Activated naive CD4-positive, alpha-beta T cell treated with Interleukin-2 at 50 U/mL for 16 hours (primary cell): ENCODE results near the gene PHYKPL.
"Not testable (repeated sequence)": the region's sequence is repeated elsewhere in the genome, so short reads cannot be mapped to it uniquely, and the experiment has no call there.

Source experiments
- DNase-seq: peaks from one replicate; pipeline ENCODE4 v3.0.0-alpha.2; 2020

Gene PHYKPL

GRCh38 chr5:178238711-178239592, 6.3 kb upstream of the PHYKPL start:
- no peak for DNase-seq

GRCh38 chr5:178238313-178238635, 5.7 kb upstream of the PHYKPL start:
- DNase-seq, result no peak

GRCh38 chr5:178237431-178238312, 5.1 kb upstream of the PHYKPL start:
- no peak for DNase-seq

- DNase-seq, result no peak
Observed at GRCh38 chr5:178236679-178237078, 4.1 kb upstream of the PHYKPL start.

GRCh38 chr5:178236126-178236525, 3.5 kb upstream of the PHYKPL start:
- DNase-seq, result no peak

- DNase-seq, result no peak
Observed at GRCh38 chr5:178235588-178235974, 3.0 kb upstream of the PHYKPL start.

GRCh38 chr5:178234750-178235587, 2.4 kb upstream of the PHYKPL start:
- peak; percentile 76 for DNase-seq

- no peak for DNase-seq
Observed at GRCh38 chr5:178234121-178234749, 1.6 kb upstream of the PHYKPL start.

- DNase-seq, result no peak
Observed at GRCh38 chr5:178232920-178233429, 373 bp upstream of the PHYKPL start.

GRCh38 chr5:178231539-178232123, 971 bp downstream of the PHYKPL start:
- DNase-seq, result no peak

GRCh38 chr5:178230879-178231538, 1.6 kb downstream of the PHYKPL start:
- DNase-seq, result no peak

GRCh38 chr5:178229861-178230260, 2.7 kb downstream of the PHYKPL start:
- DNase-seq, result no peak

GRCh38 chr5:178229111-178229510, 3.5 kb downstream of the PHYKPL start:
- not testable (repeated sequence) for DNase-seq

GRCh38 chr5:178228609-178229008, 4.0 kb downstream of the PHYKPL start:
- no peak for DNase-seq

GRCh38 chr5:178227929-178228328, 4.7 kb downstream of the PHYKPL start:
- no peak for DNase-seq

- DNase-seq, result no peak
Observed at GRCh38 chr5:178227138-178227659, 5.4 kb downstream of the PHYKPL start.

- no peak for DNase-seq
Observed at GRCh38 chr5:178225174-178225573, 7.4 kb downstream of the PHYKPL start.

- no peak for DNase-seq
Observed at GRCh38 chr5:178224403-178224802, 8.2 kb downstream of the PHYKPL start.

- no peak for DNase-seq
Observed at GRCh38 chr5:178223828-178224335, 8.7 kb downstream of the PHYKPL start.

GRCh38 chr5:178223196-178223773, 9.3 kb downstream of the PHYKPL start:
- DNase-seq, result no peak
